Stimulated activated CD4-positive, alpha-beta T cell treated with anti-CD3 and anti-CD28 coated beads, TNF-alpha, amount 100 ng/mL, for 48 hours (primary cell): ENCODE measurements around the gene CACNB2.

Source experiments
- DNase-seq, 3 donors: peaks; one replicate each; pipeline ENCODE4 v3.0.0-alpha.2; 2020; ENCODE audit warnings: low read depth in 3 of 3

CACNB2 gene

GRCh38 chr10:18230794-18231193 is 90.6 kb downstream of the CACNB2 start:
- no peak for DNase-seq

- DNase-seq = no peak
These were observed 91.3 kb downstream of the CACNB2 start for GRCh38 chr10:18231480-18231879.

GRCh38 chr10:18233775-18234174 is 93.6 kb downstream of the CACNB2 start:
- DNase-seq = no peak

- no peak for DNase-seq
These were observed 95.3 kb downstream of the CACNB2 start for GRCh38 chr10:18235477-18235876.

GRCh38 chr10:18236756-18237155 is 96.5 kb downstream of the CACNB2 start:
- no peak for DNase-seq

GRCh38 chr10:18238870-18239485 is 98.8 kb downstream of the CACNB2 start:
- DNase-seq = no peak

GRCh38 chr10:18240185-18240882 is 100.1 kb downstream of the CACNB2 start:
- DNase-seq = no peak

- DNase-seq = no peak
These were observed 106.7 kb downstream of the CACNB2 start for GRCh38 chr10:18246967-18247366.

- no peak for DNase-seq
These were observed 111.9 kb downstream of the CACNB2 start for GRCh38 chr10:18252086-18252485.

- no peak for DNase-seq
These were observed 113.9 kb downstream of the CACNB2 start for GRCh38 chr10:18254086-18254485.

GRCh38 chr10:18254692-18255091 is 114.5 kb downstream of the CACNB2 start:
- DNase-seq = no peak

GRCh38 chr10:18260310-18260922 is 120.2 kb downstream of the CACNB2 start:
- no peak for DNase-seq

GRCh38 chr10:18261063-18261610 is 120.9 kb downstream of the CACNB2 start:
- DNase-seq = no peak

GRCh38 chr10:18261768-18262231 is 121.6 kb downstream of the CACNB2 start:
- no peak for DNase-seq

- no peak for DNase-seq
These were observed 124.3 kb downstream of the CACNB2 start for GRCh38 chr10:18264466-18265050.

- DNase-seq = no peak
These were observed 127.8 kb downstream of the CACNB2 start for GRCh38 chr10:18268005-18268404.

GRCh38 chr10:18271491-18271890 is 131.3 kb downstream of the CACNB2 start:
- DNase-seq = no peak

GRCh38 chr10:18273039-18273438 is 132.8 kb downstream of the CACNB2 start:
- DNase-seq = no peak

GRCh38 chr10:18278181-18278580 is 138.0 kb downstream of the CACNB2 start:
- DNase-seq = no peak

- DNase-seq = no peak
These were observed 138.9 kb downstream of the CACNB2 start for GRCh38 chr10:18279173-18279572.

GRCh38 chr10:18282094-18282493 is 141.9 kb downstream of the CACNB2 start:
- no peak for DNase-seq

GRCh38 chr10:18290651-18291313 is 150.6 kb downstream of the CACNB2 start:
- no peak for DNase-seq
